Colonic mucosa (tissue), 4 donors: ENCODE results near the gene RIN3. TPM values are rescaled to one million over a fixed set of nuclear protein-coding genes. Genes with fewer than 3 reads are reported as not detected.

Experiments used
- DNase-seq: peaks from one replicate; pipeline ENCODE4 v3.0.0-alpha.2; 2020
- H3K27ac ChIP-seq: fragments of 200-600 bp; one replicate; pipeline ENCODE4 v1.8.0; 2021
- H3K27me3 ChIP-seq: fragments of 200-600 bp; one replicate; pipeline ENCODE4 v1.8.0; 2021
- H3K36me3 ChIP-seq: fragments of 200-600 bp; one replicate; pipeline ENCODE4 v1.8.0; 2021
- H3K4me1 ChIP-seq: fragments of 200-600 bp; one replicate; pipeline ENCODE4 v1.8.0; 2021; ENCODE audit warnings: mild to moderate bottlenecking
- H3K4me3 ChIP-seq: fragments of 200-600 bp; one replicate; pipeline ENCODE4 v1.8.0; 2021
- H3K9ac ChIP-seq, 2 donors: one replicate each; pipeline ENCODE4 v1.7.0; 2013; ENCODE audit warnings: control low read depth in 2 of 2, low read depth in 2 of 2, low read length in 2 of 2
- H3K9me3 ChIP-seq: fragments of 200-600 bp; one replicate; pipeline ENCODE4 v1.8.0; 2021
- intact Hi-C: fragments of 100-400 bp; cut with DNase I; formaldehyde crosslinking; loops from one replicate; pipeline ENCODE4 v1.14.1; 2022
- total RNA-seq, 2 donors: library from RNA; stranded (reverse); fragmentation: NEBNext Ultra II Directional in 1 of 2; extraction: Animal tissue kit (Norgen Biotek cat#: 25700) in 1 of 2; gene quantifications; one replicate each; pipeline ENCODE4 v1.2.1, GENCODE V29; 2021
- TF ChIP-seq, protein P1 (sequence below): fragments of 200-600 bp; IDR thresholded peaks from one replicate; pipeline ENCODE4 v1.8.0; 2022; ENCODE audit warnings: antibody characterized with exemption, mild to moderate bottlenecking
- donor health status: healthy.
- donor health status: DM: no; HTN: no; CAD: no.
- donor health status: DM: no; HTN: no; CAD: no.

Gene RIN3
- total RNA-seq, 2 donors from 2014 or later = 18.4 to 23.2 TPM

DNA sequence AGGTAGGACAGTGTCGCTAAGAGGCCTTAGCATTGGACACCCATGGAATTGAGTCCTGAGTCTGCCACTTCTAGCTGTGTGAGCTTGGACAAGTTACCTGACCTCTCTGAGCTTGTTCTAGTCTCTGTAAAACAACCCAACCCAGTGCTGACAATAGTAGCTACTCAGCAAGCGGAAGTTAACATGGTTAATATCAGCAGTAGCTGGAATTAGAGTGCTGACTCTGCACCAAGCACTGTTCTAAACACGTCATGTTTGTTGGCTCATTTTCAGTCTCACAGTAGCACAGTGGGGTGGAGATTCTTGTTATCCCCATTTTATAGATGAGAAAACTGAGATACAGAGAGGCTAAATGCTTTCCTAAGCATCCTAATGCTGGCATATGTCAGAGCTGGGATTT is 47.5 kb upstream of the RIN3 start:
- DNase-seq = no peak
- no peaks in the 10 kb centered on the region for H3K4me1 ChIP-seq
- intact Hi-C loops = no loop called here
- H3K27me3 ChIP-seq = no peaks in the 10 kb centered on the region
- H3K9ac ChIP-seq = no peak overlapping the region
- TF ChIP-seq, protein P1, sequence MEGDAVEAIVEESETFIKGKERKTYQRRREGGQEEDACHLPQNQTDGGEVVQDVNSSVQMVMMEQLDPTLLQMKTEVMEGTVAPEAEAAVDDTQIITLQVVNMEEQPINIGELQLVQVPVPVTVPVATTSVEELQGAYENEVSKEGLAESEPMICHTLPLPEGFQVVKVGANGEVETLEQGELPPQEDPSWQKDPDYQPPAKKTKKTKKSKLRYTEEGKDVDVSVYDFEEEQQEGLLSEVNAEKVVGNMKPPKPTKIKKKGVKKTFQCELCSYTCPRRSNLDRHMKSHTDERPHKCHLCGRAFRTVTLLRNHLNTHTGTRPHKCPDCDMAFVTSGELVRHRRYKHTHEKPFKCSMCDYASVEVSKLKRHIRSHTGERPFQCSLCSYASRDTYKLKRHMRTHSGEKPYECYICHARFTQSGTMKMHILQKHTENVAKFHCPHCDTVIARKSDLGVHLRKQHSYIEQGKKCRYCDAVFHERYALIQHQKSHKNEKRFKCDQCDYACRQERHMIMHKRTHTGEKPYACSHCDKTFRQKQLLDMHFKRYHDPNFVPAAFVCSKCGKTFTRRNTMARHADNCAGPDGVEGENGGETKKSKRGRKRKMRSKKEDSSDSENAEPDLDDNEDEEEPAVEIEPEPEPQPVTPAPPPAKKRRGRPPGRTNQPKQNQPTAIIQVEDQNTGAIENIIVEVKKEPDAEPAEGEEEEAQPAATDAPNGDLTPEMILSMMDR = no peak
- H3K4me3 ChIP-seq = no peak overlapping the region
- no peak overlapping the region for H3K27ac ChIP-seq
- no peaks in the 10 kb centered on the region for H3K9me3 ChIP-seq
- H3K36me3 ChIP-seq = no peaks in the 10 kb centered on the region

DNA sequence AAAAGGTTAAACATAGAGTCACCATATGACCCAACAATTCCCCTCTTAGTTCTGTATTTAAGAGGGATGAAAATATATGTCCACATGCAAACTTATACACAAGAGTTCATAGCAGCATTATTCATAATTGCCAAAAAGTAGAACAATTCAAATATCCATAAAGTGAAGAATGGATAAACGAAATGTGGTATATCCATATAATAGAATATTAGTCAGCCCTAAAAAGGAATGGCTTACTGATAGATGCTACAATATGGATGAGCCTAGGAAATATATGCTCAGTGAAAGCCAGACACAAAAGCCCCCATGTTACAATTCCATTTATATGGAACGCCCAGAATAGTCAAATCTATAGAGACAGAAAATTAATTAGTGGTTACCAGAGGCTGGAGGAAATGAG is 44.1 kb upstream of the RIN3 start:
- Histone ChIP-seq H3K27ac (no peak overlapping the region), H3K36me3 (no peaks in the 10 kb centered on the region), H3K9ac (no peak overlapping the region), H3K27me3 (no peaks in the 10 kb centered on the region), H3K4me1 (no peaks in the 10 kb centered on the region), H3K4me3 (no peak overlapping the region), H3K9me3 (no peaks in the 10 kb centered on the region)
- no peak for DNase-seq
- intact Hi-C loops = no loop called here
- TF ChIP-seq, protein P1 = no peak

DNA sequence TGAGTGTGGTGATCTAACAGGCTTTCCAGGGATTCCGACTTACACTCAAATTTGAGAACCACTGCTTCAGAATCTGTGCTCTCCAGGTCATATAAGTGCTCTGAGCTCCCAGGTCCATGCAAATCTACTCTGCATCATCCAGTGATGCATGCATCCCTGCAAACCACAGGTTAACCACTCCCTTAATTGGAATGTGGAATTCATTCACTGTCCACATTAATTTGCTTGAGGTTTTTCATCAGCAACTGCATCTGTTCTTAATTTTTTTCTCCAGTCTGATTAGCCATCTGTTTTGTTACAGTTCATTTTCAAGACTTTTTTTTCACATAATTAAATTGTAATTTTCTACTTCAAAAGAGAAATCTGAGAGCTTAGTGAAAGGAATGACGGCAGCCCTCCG is 43.4 kb upstream of the RIN3 start:
- H3K9me3 ChIP-seq = no peaks in the 10 kb centered on the region
- no peak overlapping the region for H3K27ac ChIP-seq
- H3K4me1 ChIP-seq = no peaks in the 10 kb centered on the region
- DNase-seq = no peak
- intact Hi-C loops = no loop called here
- no peak overlapping the region for H3K4me3 ChIP-seq
- no peaks in the 10 kb centered on the region for H3K27me3 ChIP-seq
- H3K36me3 ChIP-seq = no peaks in the 10 kb centered on the region
- TF ChIP-seq, protein P1 = no peak
- no peak overlapping the region for H3K9ac ChIP-seq

DNA sequence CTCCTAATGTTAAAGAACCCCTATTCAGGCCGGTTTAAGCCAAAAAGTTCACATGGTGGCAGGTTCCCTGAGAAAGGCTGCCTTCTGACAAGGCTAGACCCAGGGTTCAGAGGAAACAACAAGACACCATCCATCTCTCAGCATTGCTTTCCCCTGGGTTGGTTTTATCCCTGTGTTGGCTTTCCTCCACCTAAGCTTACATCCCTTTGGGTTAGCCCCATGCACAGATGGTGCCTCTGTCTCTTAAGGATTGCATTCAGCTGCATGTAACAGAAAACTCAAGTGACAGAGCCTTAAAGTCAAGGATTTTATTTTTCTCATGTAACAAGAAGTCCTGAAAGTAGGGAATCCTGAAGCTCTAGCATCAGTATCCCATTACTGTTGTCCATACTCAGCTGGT is 42.8 kb upstream of the RIN3 start:
- Histone ChIP-seq H3K9ac (no peak overlapping the region), H3K27me3 (no peaks in the 10 kb centered on the region), H3K4me3 (no peak overlapping the region), H3K27ac (no peak overlapping the region), H3K4me1 (no peaks in the 10 kb centered on the region), H3K36me3 (no peaks in the 10 kb centered on the region), H3K9me3 (no peaks in the 10 kb centered on the region)
- TF ChIP-seq, protein P1 = no peak
- no peak for DNase-seq
- intact Hi-C loops = no loop called here

DNA sequence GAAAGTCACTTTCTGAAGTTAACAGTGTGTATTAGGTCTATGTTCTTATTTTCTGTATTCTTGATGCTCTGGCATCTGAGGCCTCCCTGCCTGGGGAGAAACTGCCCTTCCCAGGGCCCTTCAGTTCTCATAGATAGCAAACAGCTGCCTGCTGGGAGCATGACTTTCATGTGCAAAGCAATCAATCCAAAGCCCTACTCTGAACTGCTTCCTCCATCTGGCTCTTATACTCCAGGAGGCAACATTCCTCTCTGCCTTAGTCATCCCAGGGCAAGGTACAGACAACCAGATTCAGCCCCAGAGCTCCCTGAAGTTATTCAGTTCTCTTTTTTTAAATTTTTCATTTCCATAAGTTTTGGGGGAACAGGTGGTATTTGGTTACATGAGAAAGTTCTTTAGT is 41.7 kb upstream of the RIN3 start:
- H3K4me1 ChIP-seq = no peaks in the 10 kb centered on the region
- DNase-seq = peak; percentile 33
- H3K4me3 ChIP-seq = no peak overlapping the region
- no peak overlapping the region for H3K9ac ChIP-seq
- no peak overlapping the region for H3K27ac ChIP-seq
- no peaks in the 10 kb centered on the region for H3K27me3 ChIP-seq
- intact Hi-C loops = no loop called here
- no peaks in the 10 kb centered on the region for H3K9me3 ChIP-seq
- H3K36me3 ChIP-seq = no peaks in the 10 kb centered on the region
- TF ChIP-seq, protein P1 = no peak

DNA sequence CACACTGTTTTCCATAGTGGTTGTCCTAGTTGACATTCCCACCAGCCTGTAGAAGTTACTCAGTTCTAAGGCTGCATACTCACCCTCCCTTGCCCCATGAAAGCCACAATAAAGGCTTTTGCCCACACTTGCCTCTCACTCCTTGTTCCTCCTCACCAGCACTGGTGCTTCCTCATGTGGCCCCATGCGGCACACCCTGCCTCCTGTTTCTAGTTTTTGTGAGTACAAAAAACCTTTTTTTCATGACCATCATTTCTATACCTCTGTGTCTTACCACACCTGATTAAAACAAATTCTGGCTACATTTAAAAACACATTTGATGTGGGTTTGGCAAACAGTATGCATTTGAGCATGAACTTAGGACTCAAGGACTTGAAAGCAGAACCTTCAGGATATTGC is 40.7 kb upstream of the RIN3 start:
- H3K9ac ChIP-seq = no peak overlapping the region
- H3K36me3 ChIP-seq = no peaks in the 10 kb centered on the region
- no peak overlapping the region for H3K27ac ChIP-seq
- intact Hi-C loops = no loop called here
- no peak overlapping the region for H3K4me3 ChIP-seq
- TF ChIP-seq, protein P1 = no peak
- no peaks in the 10 kb centered on the region for H3K4me1 ChIP-seq
- no peaks in the 10 kb centered on the region for H3K27me3 ChIP-seq
- DNase-seq = no peak
- H3K9me3 ChIP-seq = no peaks in the 10 kb centered on the region
